ENCODE measurements around the gene POLR3H. TPM values are rescaled to one million over a fixed set of nuclear protein-coding genes. Genes with fewer than 3 reads are reported as not detected.

The POLR3H gene
- total RNA-seq, 1 donor, result 28.1 TPM

GRCh38 chr22:41521126-41521525 is 23.1 kb downstream of the POLR3H start:
- DNase-seq (ENCODE audit: low read depth), result no peak
- TF ChIP-seq, protein P1, sequence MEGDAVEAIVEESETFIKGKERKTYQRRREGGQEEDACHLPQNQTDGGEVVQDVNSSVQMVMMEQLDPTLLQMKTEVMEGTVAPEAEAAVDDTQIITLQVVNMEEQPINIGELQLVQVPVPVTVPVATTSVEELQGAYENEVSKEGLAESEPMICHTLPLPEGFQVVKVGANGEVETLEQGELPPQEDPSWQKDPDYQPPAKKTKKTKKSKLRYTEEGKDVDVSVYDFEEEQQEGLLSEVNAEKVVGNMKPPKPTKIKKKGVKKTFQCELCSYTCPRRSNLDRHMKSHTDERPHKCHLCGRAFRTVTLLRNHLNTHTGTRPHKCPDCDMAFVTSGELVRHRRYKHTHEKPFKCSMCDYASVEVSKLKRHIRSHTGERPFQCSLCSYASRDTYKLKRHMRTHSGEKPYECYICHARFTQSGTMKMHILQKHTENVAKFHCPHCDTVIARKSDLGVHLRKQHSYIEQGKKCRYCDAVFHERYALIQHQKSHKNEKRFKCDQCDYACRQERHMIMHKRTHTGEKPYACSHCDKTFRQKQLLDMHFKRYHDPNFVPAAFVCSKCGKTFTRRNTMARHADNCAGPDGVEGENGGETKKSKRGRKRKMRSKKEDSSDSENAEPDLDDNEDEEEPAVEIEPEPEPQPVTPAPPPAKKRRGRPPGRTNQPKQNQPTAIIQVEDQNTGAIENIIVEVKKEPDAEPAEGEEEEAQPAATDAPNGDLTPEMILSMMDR (IDR thresholded peaks at IDR 0.05; ENCODE audit: insufficient read depth, low read depth, low read length), result no peak
- H3K4me3 ChIP-seq (ENCODE audit: low read depth, low read length), result no peak overlapping the region

- TF ChIP-seq, protein P1 (IDR thresholded peaks at IDR 0.05; ENCODE audit: insufficient read depth, low read depth, low read length), result no peak
- no peak for DNase-seq (ENCODE audit: low read depth)
- H3K4me3 ChIP-seq (ENCODE audit: low read depth, low read length), result no peak overlapping the region
These were observed 26.3 kb downstream of the POLR3H start for GRCh38 chr22:41518048-41518347.

- TF ChIP-seq, protein P1 (IDR thresholded peaks at IDR 0.05; ENCODE audit: insufficient read depth, low read depth, low read length), result peak; percentile 91
- peak; percentile 61 for DNase-seq (ENCODE audit: low read depth)
- H3K4me3 ChIP-seq (ENCODE audit: low read depth, low read length), result no peak overlapping the region
These were observed 26.9 kb downstream of the POLR3H start for GRCh38 chr22:41517172-41518047.

DNA sequence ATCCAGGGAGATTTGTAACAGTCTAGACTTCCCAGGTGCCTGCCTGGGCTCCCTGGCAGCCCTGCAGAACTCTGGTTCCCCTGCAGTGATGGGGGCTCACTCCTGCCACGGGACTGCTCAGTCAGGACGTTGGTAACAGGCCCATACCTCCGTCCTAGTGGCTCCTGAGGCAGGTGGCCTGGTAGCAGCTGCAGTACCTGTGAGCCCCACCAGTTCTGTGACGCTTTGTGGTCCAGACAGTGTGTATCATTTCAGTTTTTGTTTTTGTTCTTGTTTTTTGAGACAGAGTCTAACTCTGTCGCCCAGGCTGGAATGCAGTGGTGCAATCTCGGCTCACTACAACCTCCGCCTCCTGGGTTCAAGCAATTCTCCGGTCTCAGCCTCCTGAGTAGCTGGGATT is 27.8 kb downstream of the POLR3H start:
- TF ChIP-seq, protein P1 (IDR thresholded peaks at IDR 0.05; ENCODE audit: insufficient read depth, low read depth, low read length), result no peak
- DNase-seq (ENCODE audit: low read depth), result no peak
- no peak overlapping the region for H3K4me3 ChIP-seq (ENCODE audit: low read depth, low read length)

- TF ChIP-seq, protein P1 (IDR thresholded peaks at IDR 0.05; ENCODE audit: insufficient read depth, low read depth, low read length), result no peak
These were observed 30.9 kb downstream of the POLR3H start for GRCh38 chr22:41513391-41513790.

GRCh38 chr22:41512421-41513194 is 31.7 kb downstream of the POLR3H start:
- TF ChIP-seq, protein P1 (IDR thresholded peaks at IDR 0.05; ENCODE audit: insufficient read depth, low read depth, low read length), result no peak
- DNase-seq (ENCODE audit: low read depth), result peak; percentile 81
- no peak overlapping the region for H3K4me3 ChIP-seq (ENCODE audit: low read depth, low read length)

More at GRCh38 chr22:41513391-41513790, 30.9 kb downstream of the POLR3H start:
- DNase-seq (ENCODE audit: low read depth), result no peak
- H3K4me3 ChIP-seq (ENCODE audit: low read depth, low read length), result no peak overlapping the region
